H1 (cell line): Measurements from ENCODE around the gene TPPP3. TPM values are rescaled to one million over a fixed set of nuclear protein-coding genes. Genes with fewer than 3 reads are reported as not detected.

Experiments
- CTCF ChIA-PET: fragments of 300-600 bp; sonication (Branson Sonifier 250); formaldehyde crosslinking; loops from one replicate; lab custom pipeline; 2021; ENCODE audit not compliant: partially characterized antibody; lab: Charles Lee
- POLR2A ChIA-PET: fragments of 300-600 bp; sonication (Branson Sonifier 250); formaldehyde crosslinking; loops from one replicate; lab custom pipeline; 2021; ENCODE audit warnings: inconsistent platforms; ENCODE audit not compliant: partially characterized antibody; lab: Charles Lee
- DNase-seq, 2 experiments: peaks; one replicate each; pipeline versions ENCODE4 v3.0.0 to v3.0.0-alpha.2; 2010 to 2022; ENCODE audit warnings: low spot score in 2 of 2, low read depth in 1 of 2, mixed read lengths in 1 of 2
- FAIRE-seq: peaks from 2 replicates; lab custom pipeline; 2011; peaks lifted over from hg19 to GRCh38; lab: Jason Lieb, UNC
- H2AFZ ChIP-seq: 2 replicates; pipeline ENCODE4 v1.8.1; 2012; ENCODE audit warnings: low read length, inconsistent platforms
- H2AK5ac ChIP-seq: 2 replicates; pipeline ENCODE4 v1.6.1; 2013; ENCODE audit warnings: low read depth, low read length
- H2BK120ac ChIP-seq: replicated peaks from 2 replicates; pipeline ENCODE3; 2013; ENCODE audit warnings: low read depth, low read length, inconsistent platforms
- H2BK12ac ChIP-seq: 2 replicates; pipeline ENCODE4 v1.6.1; 2013; ENCODE audit warnings: low read depth, low read length
- H2BK15ac ChIP-seq: 2 replicates; pipeline ENCODE4 v1.6.1; 2013; ENCODE audit warnings: low read length
- H2BK20ac ChIP-seq: 2 replicates; pipeline ENCODE4 v1.6.1; 2013; ENCODE audit warnings: low read length
- H2BK5ac ChIP-seq: 2 replicates; pipeline ENCODE4 v1.6.1; 2013; ENCODE audit warnings: low read depth, low read length
- H3K14ac ChIP-seq: 2 replicates; pipeline ENCODE4 v1.6.1; 2013; ENCODE audit warnings: inconsistent platforms; ENCODE audit not compliant: insufficient read length
- H3K18ac ChIP-seq: 2 replicates; pipeline ENCODE4 v1.6.1; 2013; ENCODE audit warnings: low read length; ENCODE audit errors: extremely low read depth
- H3K23ac ChIP-seq: 2 replicates; pipeline ENCODE4 v1.6.1; 2013; ENCODE audit warnings: inconsistent platforms; ENCODE audit not compliant: insufficient read length
- H3K23me2 ChIP-seq: 2 replicates; pipeline ENCODE4 v1.6.1; 2013; ENCODE audit warnings: low read depth, low read length
- H3K27ac ChIP-seq: 2 replicates; pipeline ENCODE4 v1.6.1; 2011; ENCODE audit warnings: low read depth, low read length, inconsistent platforms
- H3K27me3 ChIP-seq, 4 experiments: replicated peaks in 1 of 4; 1 replicate in 1 of 4; 2 replicates in 3 of 4; pipeline versions ENCODE4 v1.6.1 to v1.8.1; 2011 to 2013; ENCODE audit warnings: low read length in 3 of 4, mild to moderate bottlenecking in 3 of 4, inconsistent platforms in 2 of 4, mixed read lengths in 2 of 4, moderate library complexity in 1 of 4; ENCODE audit not compliant: control insufficient read depth in 3 of 4, insufficient read depth in 3 of 4; ENCODE audit errors: extremely low read depth in 1 of 4
- H3K36me3 ChIP-seq, 4 experiments: 2 replicates each; pipeline versions ENCODE4 v1.6.1 to v1.8.1; 2011 to 2013; ENCODE audit warnings: mild to moderate bottlenecking in 4 of 4, low read length in 3 of 4, moderate library complexity in 2 of 4, control low read depth in 1 of 4, inconsistent platforms in 1 of 4; ENCODE audit not compliant: insufficient read depth in 4 of 4, control insufficient read depth in 2 of 4
- H3K4ac ChIP-seq: replicated peaks from 2 replicates; pipeline ENCODE3; 2013; ENCODE audit warnings: low read length, low read depth, mixed read lengths, inconsistent platforms; ENCODE audit not compliant: insufficient read length
- H3K4me1 ChIP-seq, 4 experiments: replicated peaks in 1 of 4; 1 replicate in 1 of 4; 2 replicates in 3 of 4; pipeline versions ENCODE4 v1.6.1 to v1.8.1; 2011 to 2013; ENCODE audit warnings: low read length in 3 of 4, inconsistent platforms in 2 of 4, mixed read lengths in 1 of 4; ENCODE audit not compliant: insufficient read depth in 4 of 4, control insufficient read depth in 3 of 4
- H3K4me2 ChIP-seq, 2 experiments: 2 replicates each; pipeline versions ENCODE4 v1.6.1 to v1.8.1; 2011 to 2013; ENCODE audit warnings: low read depth in 2 of 2, low read length in 2 of 2, control low read depth in 1 of 2, inconsistent platforms in 1 of 2, mild to moderate bottlenecking in 1 of 2; ENCODE audit not compliant: insufficient read depth in 1 of 2
- H3K4me3 ChIP-seq, 4 experiments: fragments of 200-600, 300-600 bp in 1 of 4; sonication (generic), shearing (Covaris generic), sonication (Bioruptor Twin) in 1 of 4; 2 replicates each; pipeline versions ENCODE4 v1.5.1 to v1.8.1; 2011 to 2016; ENCODE audit warnings: low read length in 4 of 4, low read depth in 3 of 4, control low read depth in 2 of 4, inconsistent platforms in 2 of 4, mild to moderate bottlenecking in 2 of 4, mixed read lengths in 1 of 4, moderate library complexity in 1 of 4; ENCODE audit not compliant: insufficient read depth in 2 of 4; ENCODE audit errors: extremely low read depth in 1 of 4
- H3K56ac ChIP-seq: replicated peaks from 2 replicates; pipeline ENCODE3; 2013; ENCODE audit warnings: low read depth, mild to moderate bottlenecking, mixed read lengths, low read length, inconsistent platforms; ENCODE audit not compliant: insufficient read length
- H3K79me1 ChIP-seq: 2 replicates; pipeline ENCODE4 v1.6.1; 2013; ENCODE audit warnings: low read depth, low read length, control low read depth
- H3K79me2 ChIP-seq, 2 experiments: 2 replicates each; pipeline versions ENCODE4 v1.6.1 to v1.8.1; 2012 to 2013; ENCODE audit warnings: low read length in 2 of 2, mild to moderate bottlenecking in 2 of 2, inconsistent platforms in 1 of 2; ENCODE audit not compliant: insufficient read depth in 2 of 2, control insufficient read depth in 1 of 2
- H3K9ac ChIP-seq, 4 experiments: replicated peaks in 1 of 4; 1 replicate in 1 of 4; 2 replicates in 3 of 4; pipeline versions ENCODE4 v1.6.1 to v1.8.1; 2011 to 2013; ENCODE audit warnings: low read depth in 3 of 4, low read length in 3 of 4, control low read depth in 2 of 4, mild to moderate bottlenecking in 2 of 4, moderate library complexity in 2 of 4, inconsistent platforms in 1 of 4; ENCODE audit errors: extremely low read depth in 1 of 4
- H3K9me3 ChIP-seq, 2 experiments: 2 replicates each; pipeline versions ENCODE4 v1.6.1 to v1.8.1; 2012 to 2013; ENCODE audit warnings: mild to moderate bottlenecking in 2 of 2, moderate library complexity in 2 of 2, control low read depth in 1 of 2, inconsistent platforms in 1 of 2, low read depth in 1 of 2, low read length in 1 of 2, mixed read lengths in 1 of 2; ENCODE audit not compliant: insufficient read depth in 2 of 2
- H4K20me1 ChIP-seq, 2 experiments: replicated peaks in 1 of 2; 2 replicates each; pipeline versions ENCODE3 to v1.8.1; 2011 to 2013; ENCODE audit warnings: inconsistent platforms in 2 of 2, low read length in 2 of 2, mild to moderate bottlenecking in 1 of 2; ENCODE audit not compliant: insufficient read depth in 2 of 2, control insufficient read depth in 1 of 2
- H4K5ac ChIP-seq: 2 replicates; pipeline ENCODE4 v1.6.1; 2013; ENCODE audit warnings: low read length, low read depth, mixed read lengths, inconsistent platforms; ENCODE audit not compliant: insufficient read length
- H4K8ac ChIP-seq: 2 replicates; pipeline ENCODE4 v1.8.0; 2013; ENCODE audit warnings: mild to moderate bottlenecking, moderate library complexity, low read length, inconsistent platforms; ENCODE audit not compliant: insufficient read depth; ENCODE audit errors: extremely low read depth
- H4K91ac ChIP-seq: replicated peaks from 2 replicates; pipeline ENCODE3; 2013; ENCODE audit warnings: low read length, mixed read lengths, inconsistent platforms; ENCODE audit not compliant: insufficient read length
- ASH2L ChIP-seq: fragments of 200-600, 300-600 bp; sonication (generic); IDR thresholded peaks from one replicate; pipeline ENCODE4 v1.7.1; 2017; ENCODE audit warnings: low read length
- BCL11A ChIP-seq, 2 experiments: IDR thresholded peaks; one replicate each; pipeline ENCODE4 v1.6.1; 2011; ENCODE audit warnings: low read depth in 2 of 2, low read length in 2 of 2, mild to moderate bottlenecking in 2 of 2
- CBX8 ChIP-seq: fragments of 300-800, 300-1000 bp; sonication (generic); IDR thresholded peaks from 2 replicates; pipeline ENCODE4 v1.7.1; 2016; ENCODE audit warnings: low read depth, low read length, borderline replicate concordance
- CREB1 ChIP-seq: IDR thresholded peaks from 2 replicates; pipeline ENCODE4 v1.6.1; 2012; ENCODE audit warnings: inconsistent platforms
- CTBP2 ChIP-seq: IDR thresholded peaks from 2 replicates; pipeline ENCODE4 v1.7.0; 2011; ENCODE audit warnings: borderline replicate concordance, mild to moderate bottlenecking, moderate library complexity, mixed read lengths, low read length; ENCODE audit not compliant: insufficient read depth, insufficient read length
- FOSL1 ChIP-seq: IDR thresholded peaks from 2 replicates; pipeline ENCODE4 v1.6.1; 2011; ENCODE audit warnings: mild to moderate bottlenecking, low read depth, low read length, moderate library complexity; ENCODE audit not compliant: insufficient read depth
- JUN ChIP-seq: IDR thresholded peaks from 2 replicates; pipeline ENCODE4 v1.6.1; 2011; ENCODE audit warnings: low read depth, mild to moderate bottlenecking, improper control_type of control experiment, low read length
- RFX5 ChIP-seq: IDR thresholded peaks from 2 replicates; pipeline ENCODE4 v1.6.1; 2011; ENCODE audit warnings: low read depth, low read length, improper control_type of control experiment, borderline replicate concordance
- RXRA ChIP-seq: IDR thresholded peaks from 2 replicates; pipeline ENCODE4 v1.6.1; 2011; ENCODE audit warnings: low read depth, mild to moderate bottlenecking, low read length, moderate library complexity; ENCODE audit not compliant: insufficient read depth
- SIX5 ChIP-seq: IDR thresholded peaks from 2 replicates; pipeline ENCODE4 v1.6.1; 2011; ENCODE audit warnings: mild to moderate bottlenecking, low read depth, low read length
- SP2 ChIP-seq: IDR thresholded peaks from 2 replicates; pipeline ENCODE4 v1.6.1; 2012; ENCODE audit warnings: mild to moderate bottlenecking, low read length, inconsistent platforms
- TAF7 ChIP-seq: optimal IDR thresholded peaks from 2 replicates; pipeline ENCODE3; 2011; ENCODE audit warnings: low read depth, mild to moderate bottlenecking, inconsistent platforms, low read length, moderate library complexity, borderline replicate concordance
- YY1 ChIP-seq: IDR thresholded peaks from 2 replicates; pipeline ENCODE4 v1.6.1; 2011; ENCODE audit warnings: low read depth, mild to moderate bottlenecking, low read length
- ZNF274 ChIP-seq: IDR thresholded peaks from 2 replicates; pipeline ENCODE4 v1.7.0; 2012; ENCODE audit warnings: low read length, borderline replicate concordance; ENCODE audit errors: extremely low read depth
- WGBS, 2 experiments: shearing (Covaris generic) in 1 of 2; methylation state at CpG; one replicate each; pipeline versions ENCODE4 v1.1.6 to v1.1.7; 2013 to 2015; ENCODE audit warnings: low lambda C conversion rate in 2 of 2, mixed read lengths in 2 of 2, inconsistent platforms in 1 of 2, low coverage in 1 of 2, missing lambda C conversion rate in 1 of 2; ENCODE audit not compliant: insufficient replicate concordance in 2 of 2, insufficient coverage in 1 of 2, insufficient read length in 1 of 2; ENCODE audit errors: extremely low coverage in 1 of 2, missing lambda C conversion rate in 1 of 2; 5-methylcytosine and 5-hydroxymethylcytosine counted together
- polyA plus RNA-seq, 7 experiments: library from polyadenylated mRNA; depleted of rRNA in 3 of 7; stranded (reverse) in 5 of 7; unstranded in 2 of 7; fragments of >200 nt in 5 of 7; fragments of 200-250 nt in 2 of 7; gene quantifications; 1 replicate in 5 of 7; 2 replicates in 1 of 7; 4 replicates in 1 of 7; pipeline versions ENCODE4 v1.2.1 to v1.2.3, GENCODE V29; 2011 to 2013; ENCODE audit warnings: missing spikeins in 2 of 7, mixed read lengths in 2 of 7
- total RNA-seq: library from RNA; stranded (reverse); fragmentation: NEBNext Ultra II Directional; extraction: Animal tissue kit (Norgen Biotek cat#: 25700); gene quantifications from 2 replicates; pipeline ENCODE4 v1.2.1, GENCODE V29; 2021
- TF ChIP-seq, protein P1 (sequence below): IDR thresholded peaks from 2 replicates; pipeline ENCODE4 v1.6.1; 2012; ENCODE audit warnings: inconsistent platforms

TPPP3 gene
- total and polyA plus RNA-seq, 2 of the 8 experiments (the other 6 are each of a cell fraction or from before 2014, with no cell fraction given) = 0.77 to 1.0 TPM

DNA sequence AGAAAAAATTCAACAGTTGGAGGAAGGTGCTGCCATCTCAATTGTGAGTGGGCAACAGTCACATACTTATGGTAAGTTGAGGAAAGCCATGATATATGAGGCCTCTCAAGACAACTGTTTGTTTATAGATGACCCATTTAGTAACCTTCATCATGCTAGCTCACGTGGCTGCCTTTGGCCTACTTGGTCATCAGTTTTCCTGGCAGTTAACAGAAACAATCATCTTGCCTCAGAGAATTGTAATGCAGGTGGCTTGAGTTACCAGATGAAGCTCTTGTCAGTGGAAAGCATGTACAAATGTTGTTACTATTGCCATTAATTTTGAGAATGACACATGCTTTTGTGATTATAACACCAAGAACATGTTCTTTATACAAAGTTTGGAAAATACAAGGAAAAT is 14.7 kb downstream of the TPPP3 start:
- no peak overlapping the region for H4K91ac ChIP-seq
- H4K20me1 ChIP-seq = no peaks in the 10 kb centered on the region
- no peak for FAIRE-seq
- H3K14ac ChIP-seq = no peak overlapping the region
- no peak overlapping the region for H3K9ac ChIP-seq
- no peaks in the 10 kb centered on the region for H3K4me1 ChIP-seq
- H3K4me2 ChIP-seq = no peak overlapping the region
- no peak overlapping the region for H2BK20ac ChIP-seq
- H2BK5ac ChIP-seq = no peak overlapping the region
- no peak overlapping the region for H2AK5ac ChIP-seq
- WGBS, 2 experiments = 69% methylated on average over 1 of the region's 1 CpG; no CpG with 5 or more reads in 1 of the 2 experiments
- no peaks in the 10 kb centered on the region for H3K9me3 ChIP-seq
- H3K36me3 ChIP-seq = no peaks in the 10 kb centered on the region
- no peaks in the 10 kb centered on the region for H3K23me2 ChIP-seq
- H2AFZ ChIP-seq = no peak overlapping the region
- DNase-seq = no peak
- H4K5ac ChIP-seq = no peak overlapping the region
- H2BK12ac ChIP-seq = no peak overlapping the region
- POLR2A ChIA-PET = no interaction called here
- H4K8ac ChIP-seq = no peak overlapping the region
- no peak overlapping the region for H3K18ac ChIP-seq
- CTCF ChIA-PET = interaction anchor here (0.8 to 2.8 kb wide), 6 partner anchors 9 to 118 kb away, joined by 3 to 21 read pairs (median 5); partner anchors contain the start of gene TPPP3
- H3K79me1 ChIP-seq = no peaks in the 10 kb centered on the region
- H2BK120ac ChIP-seq = no peak overlapping the region
- no peaks in the 10 kb centered on the region for H3K79me2 ChIP-seq
- no peak overlapping the region for H3K27ac ChIP-seq
- H3K4me3 ChIP-seq = no peak overlapping the region
- H2BK15ac ChIP-seq = no peak overlapping the region
- H3K27me3 ChIP-seq = no peaks in the 10 kb centered on the region; a peak in 1 of 7 replicates
- no peak overlapping the region for H3K23ac ChIP-seq
- H3K56ac ChIP-seq = no peak overlapping the region
- H3K4ac ChIP-seq = no peak overlapping the region
- TF ChIP-seq YY1 (no peak), BCL11A (IDR thresholded peaks at IDR 0.05; ENCODE audit: low read depth in 2 of 2, low read length in 2 of 2) (no peak), CBX8 (no peak), SP2 (no peak), ZNF274 (no peak), SIX5 (no peak), TAF7 (no peak), RXRA (no peak), FOSL1 (no peak), CTBP2 (no peak), RFX5 (no peak), JUN (no peak), ASH2L (no peak), CREB1 (no peak)
- TF ChIP-seq, protein P1, sequence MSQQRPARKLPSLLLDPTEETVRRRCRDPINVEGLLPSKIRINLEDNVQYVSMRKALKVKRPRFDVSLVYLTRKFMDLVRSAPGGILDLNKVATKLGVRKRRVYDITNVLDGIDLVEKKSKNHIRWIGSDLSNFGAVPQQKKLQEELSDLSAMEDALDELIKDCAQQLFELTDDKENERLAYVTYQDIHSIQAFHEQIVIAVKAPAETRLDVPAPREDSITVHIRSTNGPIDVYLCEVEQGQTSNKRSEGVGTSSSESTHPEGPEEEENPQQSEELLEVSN = no peak
